ENCODE results near the gene ETV7. TPM values are rescaled to one million over a fixed set of nuclear protein-coding genes. Genes with fewer than 3 reads are reported as not detected.

ETV7 gene
- 0.28 TPM in 1 of 2 replicates, not detected in the other for total RNA-seq

GRCh38 chr6:36387440-36388303 lies at the start of gene ETV7:
ETV7 (minus strand) TSS chr6:36387669; CDS start chr6:36387541, 128 bp downstream.

GRCh38 chr6:36336779-36337241 lies 50.7 kb downstream of the ETV7 start, which contains the start of gene BNIP5:
BNIP5 (minus strand) TSS chr6:36336888; CDS start chr6:36330690, 6,198 bp downstream.

Other genes with a start within 250 kb of the ETV7 start
- 13.4 and 23.5 TPM in 2 replicates for gene BRPF3, start 190.9 kb downstream of the ETV7 start, total RNA-seq
- gene PNPLA1, start 117.6 kb downstream of the ETV7 start, total RNA-seq: 0.05 TPM in 1 of 2 replicates, not detected in the other
- gene BNIP5, start 50.8 kb downstream of the ETV7 start, total RNA-seq: not detected in 2 replicates
- gene PXT1, start 55.2 kb upstream of the ETV7 start, total RNA-seq: not detected in 2 replicates
- 63.5 and 114 TPM in 2 replicates for gene KCTD20, start 55.3 kb upstream of the ETV7 start, total RNA-seq
- 19.6 and 26.4 TPM in 2 replicates for gene STK38, start 159.8 kb upstream of the ETV7 start, total RNA-seq
- gene SRSF3, start 206.7 kb upstream of the ETV7 start, total RNA-seq: 119 and 356 TPM in 2 replicates